MM.1S (cell line): ENCODE measurements around the gene SLC38A11.

Experiments used
- DNase-seq: peaks from one replicate; pipeline ENCODE4 v3.0.0-alpha.2; 2015
- H2AFZ ChIP-seq: fragments of 300-600 bp; sonication (generic); 2 replicates; pipeline ENCODE4 v1.6.0; 2016; ENCODE audit warnings: antibody characterized with exemption, low read length
- H3F3A ChIP-seq: fragments of 300-600 bp; sonication (generic); 2 replicates; pipeline ENCODE4 v1.6.1; 2016; ENCODE audit warnings: mild to moderate bottlenecking, antibody characterized with exemption, low read length, moderate library complexity, mixed read lengths; ENCODE audit not compliant: insufficient read depth
- H3K27ac ChIP-seq: fragments of 300-600 bp; sonication (generic); 2 replicates; pipeline ENCODE4 v1.5.1; 2016; ENCODE audit warnings: mild to moderate bottlenecking, low read length
- H3K27me3 ChIP-seq: fragments of 300-600 bp; sonication (generic); replicated peaks from 2 replicates; pipeline ENCODE4 v1.6.0; 2016; ENCODE audit warnings: low read length; ENCODE audit not compliant: insufficient read depth
- H3K36me3 ChIP-seq: fragments of 300-600 bp; sonication (generic); replicated peaks from 2 replicates; pipeline ENCODE4 v1.6.1; 2016; ENCODE audit warnings: mild to moderate bottlenecking, low read length, mixed read lengths; ENCODE audit not compliant: insufficient read depth
- H3K4me1 ChIP-seq: fragments of 300-600 bp; sonication (generic); 2 replicates; pipeline ENCODE4 v1.6.1; 2016; ENCODE audit warnings: low read length, mixed read lengths
- H3K4me2 ChIP-seq: fragments of 300-600 bp; sonication (generic); 2 replicates; pipeline ENCODE4 v1.6.0; 2016; ENCODE audit warnings: low read depth, low read length
- H3K4me3 ChIP-seq: fragments of 300-600 bp; sonication (generic); 2 replicates; pipeline ENCODE4 v1.5.1; 2016; ENCODE audit warnings: low read length, mixed read lengths
- H3K79me2 ChIP-seq: fragments of 300-600 bp; sonication (generic); 2 replicates; pipeline ENCODE4 v1.6.1; 2016; ENCODE audit warnings: mixed run types, low read length, mixed read lengths
- H3K9ac ChIP-seq: fragments of 300-600 bp; sonication (generic); 2 replicates; pipeline ENCODE4 v1.6.1; 2016; ENCODE audit warnings: low read length, mixed read lengths
- H3K9me2 ChIP-seq: fragments of 300-600 bp; sonication (generic); replicated peaks from 2 replicates; pipeline ENCODE4 v1.6.1; 2016; ENCODE audit warnings: mild to moderate bottlenecking, low read length, mixed read lengths; ENCODE audit not compliant: insufficient read depth
- H3K9me3 ChIP-seq: fragments of 300-600 bp; sonication (generic); replicated peaks from 2 replicates; pipeline ENCODE4 v1.6.1; 2016; ENCODE audit warnings: mild to moderate bottlenecking, low read length, mixed read lengths; ENCODE audit not compliant: insufficient read depth
- H4K20me1 ChIP-seq: fragments of 300-600 bp; sonication (generic); 2 replicates; pipeline ENCODE4 v1.6.1; 2016; ENCODE audit warnings: mild to moderate bottlenecking, low read length, moderate library complexity, mixed read lengths; ENCODE audit not compliant: insufficient read depth
- EZH2 ChIP-seq: fragments of 300-600 bp; sonication (generic); optimal IDR thresholded peaks from 2 replicates; pipeline ENCODE3; 2017; ENCODE audit warnings: low read depth, mild to moderate bottlenecking, antibody characterized with exemption, low read length, mixed read lengths
- EZH2phosphoT487 ChIP-seq: fragments of 300-600 bp; sonication (generic); IDR thresholded peaks from 2 replicates; pipeline ENCODE4 v1.6.1; 2018; ENCODE audit warnings: antibody characterized with exemption, low read length
- TF ChIP-seq, protein P1 (sequence below): fragments of 300-600 bp; sonication (generic); IDR thresholded peaks from 2 replicates; pipeline ENCODE4 v1.5.1; 2016; ENCODE audit warnings: antibody characterized with exemption, low read length, mixed read lengths

Gene SLC38A11

DNA sequence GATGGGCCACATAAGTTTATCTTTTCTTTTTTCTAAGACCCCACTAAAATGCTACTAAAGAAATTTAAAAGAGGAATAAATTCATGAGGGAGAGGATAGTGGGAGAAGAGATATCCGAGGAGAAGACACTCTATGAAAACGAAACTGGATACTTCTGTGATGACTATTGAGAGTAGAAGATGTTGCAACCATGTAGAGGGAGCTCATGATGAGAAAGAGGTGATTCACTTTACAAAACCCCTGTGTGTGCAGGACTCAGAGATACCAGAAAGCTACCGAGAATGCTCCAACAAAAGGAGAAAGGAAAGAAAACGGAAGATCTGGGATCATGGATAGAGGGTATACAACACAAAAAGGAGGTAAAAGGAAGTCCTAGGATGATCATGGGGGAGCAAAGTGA lies 34.9 kb downstream of the SLC38A11 start:
- no peak for TF ChIP-seq EZH2
- TF ChIP-seq, protein P1, sequence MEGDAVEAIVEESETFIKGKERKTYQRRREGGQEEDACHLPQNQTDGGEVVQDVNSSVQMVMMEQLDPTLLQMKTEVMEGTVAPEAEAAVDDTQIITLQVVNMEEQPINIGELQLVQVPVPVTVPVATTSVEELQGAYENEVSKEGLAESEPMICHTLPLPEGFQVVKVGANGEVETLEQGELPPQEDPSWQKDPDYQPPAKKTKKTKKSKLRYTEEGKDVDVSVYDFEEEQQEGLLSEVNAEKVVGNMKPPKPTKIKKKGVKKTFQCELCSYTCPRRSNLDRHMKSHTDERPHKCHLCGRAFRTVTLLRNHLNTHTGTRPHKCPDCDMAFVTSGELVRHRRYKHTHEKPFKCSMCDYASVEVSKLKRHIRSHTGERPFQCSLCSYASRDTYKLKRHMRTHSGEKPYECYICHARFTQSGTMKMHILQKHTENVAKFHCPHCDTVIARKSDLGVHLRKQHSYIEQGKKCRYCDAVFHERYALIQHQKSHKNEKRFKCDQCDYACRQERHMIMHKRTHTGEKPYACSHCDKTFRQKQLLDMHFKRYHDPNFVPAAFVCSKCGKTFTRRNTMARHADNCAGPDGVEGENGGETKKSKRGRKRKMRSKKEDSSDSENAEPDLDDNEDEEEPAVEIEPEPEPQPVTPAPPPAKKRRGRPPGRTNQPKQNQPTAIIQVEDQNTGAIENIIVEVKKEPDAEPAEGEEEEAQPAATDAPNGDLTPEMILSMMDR = no peak
- no peak for TF ChIP-seq EZH2phosphoT487
- H4K20me1 ChIP-seq = no peaks in the 10 kb centered on the region
- H3K4me2 ChIP-seq = peak overlapping the region; percentile 63
- H3K9me3 ChIP-seq = no peaks in the 10 kb centered on the region
- H3K27ac ChIP-seq = peak overlapping the region; percentile 26; the same call in 1 of the 2 replicates
- 0 out of 2 replicates have a peak, but pooled peaks cover 5% of the 10 kb centered on the region for H3K4me1 ChIP-seq
- H3F3A ChIP-seq = no peaks in the 10 kb centered on the region
- peak overlapping the region; percentile 71 for H2AFZ ChIP-seq
- H3K9ac ChIP-seq = peak overlapping the region; percentile 30; the same call in 1 of the 2 replicates
- no peaks in the 10 kb centered on the region for H3K79me2 ChIP-seq
- peak; percentile 55 for DNase-seq
- no peaks in the 10 kb centered on the region for H3K36me3 ChIP-seq
- no peaks in the 10 kb centered on the region for H3K27me3 ChIP-seq
- no peaks in the 10 kb centered on the region for H3K9me2 ChIP-seq
- H3K4me3 ChIP-seq = peak overlapping the region; percentile 28

DNA sequence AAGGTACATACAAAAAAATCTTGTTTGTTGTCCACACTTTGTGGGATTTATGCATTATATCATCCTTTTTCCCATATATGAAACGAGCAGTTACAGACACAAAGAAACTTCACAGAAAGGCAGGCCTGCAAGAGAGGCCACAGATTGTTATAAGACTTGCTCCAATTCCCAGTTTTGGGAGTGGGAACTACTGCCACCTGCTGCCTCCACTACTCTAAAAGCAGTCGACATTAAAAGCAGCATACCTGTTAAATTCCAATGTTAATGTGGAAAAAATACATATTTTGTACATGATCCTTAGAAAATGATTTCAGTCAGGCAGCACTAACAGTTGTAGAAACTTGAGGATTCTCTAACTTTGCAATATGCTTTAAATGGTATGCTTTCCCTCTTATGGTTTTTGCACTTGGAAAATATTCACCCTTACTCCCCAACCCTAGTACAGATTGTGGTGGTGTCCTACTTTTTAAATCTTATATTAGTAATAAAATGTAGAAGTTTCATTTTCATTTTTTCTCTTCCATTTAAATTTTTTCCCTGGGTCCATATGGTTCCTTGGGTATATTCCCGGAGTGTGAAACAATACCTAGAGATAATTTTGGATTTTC lies 37.9 kb downstream of the SLC38A11 start:
- Histone ChIP-seq H3K9ac (no peak overlapping the region), H3F3A (0 out of 2 replicates have a peak, but pooled peaks cover 3% of the 10 kb centered on the region), H3K9me2 (no peaks in the 10 kb centered on the region), H3K4me3 (no peak overlapping the region), H3K27me3 (no peaks in the 10 kb centered on the region), H3K27ac (no peak overlapping the region), H3K9me3 (no peaks in the 10 kb centered on the region), H2AFZ (no peak overlapping the region), H3K4me2 (no peak overlapping the region), H3K36me3 (no peaks in the 10 kb centered on the region), H3K4me1 (peaks cover 12% of the 10 kb centered on the region; the same call in 1 of the 2 replicates), H3K79me2 (no peaks in the 10 kb centered on the region), H4K20me1 (no peaks in the 10 kb centered on the region)
- no peak for DNase-seq
- TF ChIP-seq, protein P1 = peak; percentile 50
- no peak for TF ChIP-seq EZH2

DNA sequence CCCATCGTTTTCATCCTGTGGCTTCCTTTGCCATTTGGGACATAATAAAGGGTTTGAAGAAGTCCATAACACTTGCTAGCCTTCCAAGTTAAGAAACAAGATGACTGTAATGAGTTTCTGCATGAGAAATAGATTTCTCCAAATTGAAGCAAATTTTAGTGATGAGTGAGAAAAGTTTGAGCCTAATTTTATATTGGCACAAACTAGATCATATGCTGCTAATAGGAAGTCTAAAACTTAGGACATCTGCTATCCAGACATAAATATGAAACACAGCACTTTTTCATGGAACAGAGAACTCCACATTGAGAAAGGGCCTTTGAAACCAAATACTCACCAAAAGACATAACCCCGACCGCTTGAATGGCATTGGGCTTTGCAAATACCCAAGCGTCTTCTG lies 39.8 kb downstream of the SLC38A11 start:
- peaks cover 19% of the 10 kb centered on the region for H3K4me1 ChIP-seq
- no peak overlapping the region for H3K9ac ChIP-seq

More for the DNA sequence above, 39.8 kb downstream of the SLC38A11 start:
- Histone ChIP-seq H3K9me3 (no peaks in the 10 kb centered on the region), H3F3A (peaks cover 6% of the 10 kb centered on the region), H4K20me1 (no peaks in the 10 kb centered on the region), H3K4me3 (no peak overlapping the region), H3K9me2 (no peaks in the 10 kb centered on the region), H3K4me2 (no peak overlapping the region), H3K36me3 (no peaks in the 10 kb centered on the region), H3K27me3 (no peaks in the 10 kb centered on the region), H2AFZ (no peak overlapping the region), H3K79me2 (no peaks in the 10 kb centered on the region), H3K27ac (no peak overlapping the region)
- TF ChIP-seq EZH2phosphoT487 = no peak
- no peak for TF ChIP-seq EZH2
- TF ChIP-seq, protein P1 = no peak
- DNase-seq = no peak
